Activated CD4-positive, alpha-beta memory T cell treated with anti-CD3 and anti-CD28 coated beads, Interleukin-2, amount 10 ng/mL, durations not matched to agents 7 days and 5 days (primary cell): Measurements from ENCODE around the gene LZTR1. TPM values are rescaled to one million over a fixed set of nuclear protein-coding genes. Genes with fewer than 3 reads are reported as not detected.
A peak's percentile ranks its signal among the peaks of the same experiment; 100 is the strongest.

ENCODE experiments used
- CTCF ChIA-PET: fragments of 350-600 bp; sonication (Branson Sonifier 250); formaldehyde crosslinking; loops from one replicate; lab custom pipeline; 2021; ENCODE audit warnings: antibody characterized with exemption, inconsistent platforms; lab: Charles Lee
- POLR2A ChIA-PET: fragments of 350-600 bp; sonication (Branson Sonifier 250); formaldehyde crosslinking; loops from one replicate; lab custom pipeline; 2021; ENCODE audit warnings: antibody characterized with exemption; lab: Charles Lee
- DNase-seq: peaks from one replicate; pipeline ENCODE4 v3.0.0-alpha.2; 2020
- H3K27ac Mint-ChIP-seq: one replicate; pipeline ENCODE4 v1.8.0; 2021; ENCODE audit warnings: mild to moderate bottlenecking, mixed read lengths
- H3K27me3 Mint-ChIP-seq: one replicate; pipeline ENCODE4 v1.8.0; 2021; ENCODE audit warnings: mixed read lengths
- H3K36me3 Mint-ChIP-seq: one replicate; pipeline ENCODE4 v1.8.0; 2021; ENCODE audit warnings: low read depth, mixed read lengths
- H3K4me1 Mint-ChIP-seq: one replicate; pipeline ENCODE4 v1.8.0; 2021; ENCODE audit warnings: mixed read lengths
- H3K4me3 Mint-ChIP-seq: one replicate; pipeline ENCODE4 v1.8.0; 2021; ENCODE audit warnings: mild to moderate bottlenecking, mixed read lengths
- H3K9me3 Mint-ChIP-seq: one replicate; pipeline ENCODE4 v1.8.0; 2021; ENCODE audit warnings: mixed read lengths
- total RNA-seq, 2 experiments: library from RNA; stranded (reverse); gene quantifications; one replicate each; pipeline ENCODE4 v1.2.3, GENCODE V29; 2021

The LZTR1 gene
- total RNA-seq, 2 experiments from 2014 or later = 53.3 to 60.3 TPM

DNA sequence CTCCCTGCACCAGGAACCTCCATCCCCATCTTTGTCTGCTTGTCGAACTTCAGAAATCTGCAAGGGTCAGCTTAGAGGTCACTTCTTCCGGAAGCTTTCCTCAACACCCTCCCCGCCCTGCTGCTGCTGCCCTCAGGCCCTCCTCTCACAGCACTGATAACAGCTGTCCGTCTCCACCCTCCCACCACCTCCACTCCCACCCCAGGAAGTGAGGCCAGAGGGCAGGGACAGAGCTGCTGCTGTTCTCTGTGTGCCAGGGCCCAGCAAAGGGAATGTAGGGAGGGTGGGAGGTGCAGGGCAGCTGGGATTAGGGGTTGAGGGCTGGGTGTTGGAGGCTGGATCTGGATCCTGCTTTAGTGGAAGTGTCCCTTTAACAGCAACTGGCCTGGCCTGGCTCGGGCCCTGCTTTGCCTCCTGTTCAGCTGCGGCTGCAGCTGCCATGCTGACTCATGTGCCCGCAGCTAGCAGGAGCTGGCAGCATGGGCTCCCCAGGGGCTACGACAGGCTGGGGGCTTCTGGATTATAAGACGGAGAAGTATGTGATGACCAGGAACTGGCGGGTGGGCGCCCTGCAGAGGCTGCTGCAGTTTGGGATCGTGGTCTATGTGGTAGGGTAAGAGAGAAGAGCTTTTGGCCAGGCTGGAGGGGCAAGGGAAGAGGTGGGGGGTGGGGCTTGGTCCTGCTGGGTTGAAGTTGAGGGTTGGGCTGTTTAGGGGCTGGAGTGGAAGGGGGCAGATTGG lies 32.8 kb downstream of the LZTR1 start, which contains the start of gene P2RX6:
P2RX6 (plus strand) TSS at position 440 of the 740 bp plus-strand sequence; CDS start at position 450, 10 bp downstream.
- CTCF ChIA-PET = no interaction called here
- H3K27ac Mint-ChIP-seq = no peak within 1 kb of the TSS

DNA sequence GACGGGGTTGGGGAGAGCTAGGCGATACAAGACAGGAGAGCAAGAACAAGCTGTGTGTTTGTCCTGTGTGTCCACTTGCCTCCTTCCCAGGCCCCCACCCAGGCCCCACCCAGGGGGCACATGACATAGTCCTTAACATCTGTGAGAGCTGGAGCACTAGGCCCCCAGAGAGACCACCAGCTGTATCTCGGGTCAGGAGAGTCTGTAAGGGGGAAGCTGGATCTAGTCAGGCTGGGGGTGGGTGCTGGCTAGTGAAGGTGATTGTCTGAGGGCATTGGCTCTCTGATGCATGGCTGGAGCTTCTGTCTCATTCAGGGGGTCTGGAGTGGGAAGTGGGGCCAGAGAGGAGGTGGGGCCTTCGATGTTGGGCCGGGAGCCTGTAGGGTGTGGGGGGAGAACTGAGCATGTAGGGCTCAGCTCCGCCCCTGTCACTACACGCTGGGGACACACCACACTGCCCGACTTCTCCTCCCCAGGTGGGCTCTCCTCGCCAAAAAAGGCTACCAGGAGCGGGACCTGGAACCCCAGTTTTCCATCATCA lies 33.4 kb downstream of the LZTR1 start:
- no peak for DNase-seq
- ChIA-PET POLR2A (interaction anchor here (1.2 to 2.1 kb wide), 2 partner anchors 14 to 33 kb away, joined by 5 to 8 read pairs; partner anchors contain the start of genes LZTR1 and THAP7), CTCF (no interaction called here)
- H3K4me3 Mint-ChIP-seq = no peak overlapping the region
- H3K36me3 Mint-ChIP-seq = no peaks in the 10 kb centered on the region
- no peak overlapping the region for H3K27ac Mint-ChIP-seq
- no peaks in the 10 kb centered on the region for H3K9me3 Mint-ChIP-seq
- peaks cover 15% of the 10 kb centered on the region for H3K4me1 Mint-ChIP-seq
- peaks cover 5% of the 10 kb centered on the region for H3K27me3 Mint-ChIP-seq

More for the DNA sequence above, 32.8 kb downstream of the LZTR1 start, which contains the start of gene P2RX6:
- Mint-ChIP-seq H3K36me3 (no peaks in the 10 kb centered on the region), H3K4me3 (peak within 1 kb of the TSS; percentile 71), H3K27me3 (peaks cover 5% of the 10 kb centered on the region), H3K9me3 (no peaks in the 10 kb centered on the region), H3K4me1 (peaks cover 15% of the 10 kb centered on the region)
- POLR2A ChIA-PET = interaction anchor here (1.2 to 2.1 kb wide), 2 partner anchors 13 to 32 kb away, joined by 5 to 8 read pairs; partner anchors contain the start of genes LZTR1 and THAP7
- no peak for DNase-seq

DNA sequence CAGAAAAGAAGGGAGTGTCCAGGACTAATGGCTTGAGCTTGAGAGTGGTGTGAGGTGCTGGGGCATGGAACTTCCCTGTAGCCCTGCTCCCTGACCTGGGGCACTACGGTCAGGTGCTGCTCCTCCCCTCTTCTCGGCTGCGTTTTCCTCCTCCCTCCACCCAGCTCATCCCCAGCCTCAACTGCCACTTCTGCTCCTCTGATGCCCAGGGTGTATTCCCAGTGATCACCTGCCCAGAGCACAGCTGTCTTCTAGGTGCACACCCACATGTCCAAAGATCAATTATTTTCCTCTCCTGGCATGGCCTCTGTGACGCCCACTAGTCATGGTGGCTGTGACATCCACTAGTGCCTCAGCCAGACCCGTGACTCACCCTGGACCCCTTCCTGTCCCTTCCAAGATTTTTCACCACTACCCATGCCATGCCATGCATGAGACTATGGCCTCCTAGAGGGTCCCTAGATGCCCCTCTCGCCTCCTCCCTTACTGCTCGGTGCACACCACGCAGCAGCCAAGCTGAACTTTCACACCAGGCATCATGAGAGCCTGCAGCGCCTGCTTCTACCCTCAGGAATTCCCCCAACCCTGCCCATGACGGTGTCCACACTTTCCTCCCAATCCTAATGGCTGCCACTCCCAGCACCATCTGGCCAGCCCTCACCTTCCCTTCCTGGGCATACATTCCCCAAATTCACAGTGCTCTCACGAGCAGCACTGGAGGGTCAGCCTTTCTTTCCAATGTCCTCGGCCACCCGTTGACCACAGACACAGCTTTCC lies 34.7 kb downstream of the LZTR1 start:
- CTCF ChIA-PET = interaction anchor here (0.7 kb wide), 1 partner anchor 54 kb away, joined by 3 read pairs; no protein-coding TSS in a partner anchor
- no peak overlapping the region for H3K27ac Mint-ChIP-seq
- peaks cover 5% of the 10 kb centered on the region for H3K27me3 Mint-ChIP-seq

DNA sequence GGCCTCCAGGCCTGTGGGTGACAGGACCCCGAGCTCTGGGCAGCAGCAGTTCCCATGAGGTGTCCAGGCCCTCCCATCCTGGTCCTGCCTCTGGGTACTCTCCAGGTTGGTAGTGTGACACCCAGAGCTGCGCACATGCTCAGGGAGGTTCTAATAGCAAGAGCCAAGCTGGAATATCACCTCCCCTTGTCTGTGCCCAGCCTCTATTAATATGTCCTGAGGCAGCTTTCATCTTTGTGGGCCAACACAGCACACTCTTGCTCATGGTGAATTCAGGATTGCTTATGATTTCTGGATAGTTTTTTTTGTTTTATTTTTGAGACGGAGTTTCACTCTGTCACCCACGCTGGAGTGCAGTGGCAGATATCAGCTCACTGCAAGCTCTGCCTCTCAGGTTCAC lies 36.2 kb downstream of the LZTR1 start:
- CTCF ChIA-PET = no interaction called here
- DNase-seq = no peak
- H3K36me3 Mint-ChIP-seq = no peaks in the 10 kb centered on the region
- peaks cover 5% of the 10 kb centered on the region for H3K27me3 Mint-ChIP-seq
- POLR2A ChIA-PET = interaction anchor here (1.9 kb wide), 1 partner anchor 16 kb away, joined by 5 read pairs; the partner anchor contains the start of gene THAP7
- no peak overlapping the region for H3K4me3 Mint-ChIP-seq
- peaks cover 15% of the 10 kb centered on the region for H3K4me1 Mint-ChIP-seq
- H3K27ac Mint-ChIP-seq = no peak overlapping the region
- H3K9me3 Mint-ChIP-seq = no peaks in the 10 kb centered on the region

More for the DNA sequence above, 34.7 kb downstream of the LZTR1 start:
- H3K9me3 Mint-ChIP-seq = no peaks in the 10 kb centered on the region
- no peak overlapping the region for H3K4me3 Mint-ChIP-seq
- peaks cover 15% of the 10 kb centered on the region for H3K4me1 Mint-ChIP-seq
- no peaks in the 10 kb centered on the region for H3K36me3 Mint-ChIP-seq
- no peak for DNase-seq
- POLR2A ChIA-PET = no interaction called here

- CTCF ChIA-PET = interaction anchor here (0.6 to 1.3 kb wide), 6 partner anchors 14 to 268 kb away, joined by 3 to 5 read pairs (median 4); no protein-coding TSS in a partner anchor
- POLR2A ChIA-PET = interaction anchor here (0.9 to 1.2 kb wide), 2 partner anchors 11 to 18 kb away, joined by 3 to 6 read pairs; partner anchors contain the start of gene THAP7
- Mint-ChIP-seq H3K9me3 (no peaks in the 10 kb centered on the region), H3K36me3 (no peaks in the 10 kb centered on the region), H3K27ac (no peak overlapping the region), H3K4me1 (peaks cover 12% of the 10 kb centered on the region), H3K4me3 (no peak overlapping the region), H3K27me3 (peaks cover 5% of the 10 kb centered on the region)
- DNase-seq = no peak
These were observed 38.8 kb downstream of the LZTR1 start for GRCh38 chr22:21020802-21021429.

GRCh38 chr22:21022507-21022906 lies 40.4 kb downstream of the LZTR1 start:
- Mint-ChIP-seq H3K27me3 (no peaks in the 10 kb centered on the region), H3K9me3 (no peaks in the 10 kb centered on the region), H3K4me1 (peaks cover 11% of the 10 kb centered on the region), H3K36me3 (no peaks in the 10 kb centered on the region), H3K4me3 (no peak overlapping the region), H3K27ac (no peak overlapping the region)
- CTCF ChIA-PET = no interaction called here
- POLR2A ChIA-PET = no interaction called here
- DNase-seq = no peak

GRCh38 chr22:21022955-21023614 lies 41.0 kb downstream of the LZTR1 start:
- H3K27me3 Mint-ChIP-seq = no peaks in the 10 kb centered on the region
- no peak for DNase-seq
- H3K9me3 Mint-ChIP-seq = no peaks in the 10 kb centered on the region
- CTCF ChIA-PET = no interaction called here
- no peaks in the 10 kb centered on the region for H3K36me3 Mint-ChIP-seq
- no peak overlapping the region for H3K27ac Mint-ChIP-seq
- H3K4me3 Mint-ChIP-seq = no peak overlapping the region
- H3K4me1 Mint-ChIP-seq = peaks cover 11% of the 10 kb centered on the region
- POLR2A ChIA-PET = no interaction called here

DNA sequence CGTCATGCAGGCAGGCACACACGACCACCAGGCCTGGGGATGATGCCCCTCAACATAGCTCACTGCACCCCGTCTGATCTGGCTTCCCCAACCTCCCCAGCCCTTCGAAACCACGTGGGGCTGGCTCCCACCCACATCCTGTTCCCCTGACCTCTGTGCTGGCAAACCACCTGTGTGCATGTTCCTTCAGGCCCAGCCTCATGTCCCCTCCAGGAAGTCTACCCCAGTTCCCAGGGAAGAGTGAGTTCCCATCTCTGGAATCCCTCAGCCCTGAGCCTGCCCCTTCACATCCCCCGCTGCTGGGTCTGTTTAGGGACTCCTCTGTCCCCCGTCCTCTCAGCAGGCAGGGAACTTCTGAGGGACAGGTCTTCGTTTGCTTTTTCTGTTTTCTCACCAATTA lies 43.2 kb downstream of the LZTR1 start:
- H3K36me3 Mint-ChIP-seq = no peaks in the 10 kb centered on the region
- no peak overlapping the region for H3K4me3 Mint-ChIP-seq
- H3K4me1 Mint-ChIP-seq = peaks cover 11% of the 10 kb centered on the region
- ChIA-PET POLR2A (no interaction called here), CTCF (no interaction called here)
- no peaks in the 10 kb centered on the region for H3K9me3 Mint-ChIP-seq
- no peak overlapping the region for H3K27ac Mint-ChIP-seq
- peaks cover 6% of the 10 kb centered on the region for H3K27me3 Mint-ChIP-seq
- DNase-seq = peak; percentile 51

GRCh38 chr22:21025763-21026755 lies 44.0 kb downstream of the LZTR1 start:
- DNase-seq = no peak
- Mint-ChIP-seq H3K9me3 (no peaks in the 10 kb centered on the region), H3K36me3 (no peaks in the 10 kb centered on the region), H3K27ac (no peak overlapping the region), H3K27me3 (peaks cover 12% of the 10 kb centered on the region), H3K4me1 (peaks cover 11% of the 10 kb centered on the region), H3K4me3 (no peak overlapping the region)
- POLR2A ChIA-PET = no interaction called here
- CTCF ChIA-PET = no interaction called here

DNA sequence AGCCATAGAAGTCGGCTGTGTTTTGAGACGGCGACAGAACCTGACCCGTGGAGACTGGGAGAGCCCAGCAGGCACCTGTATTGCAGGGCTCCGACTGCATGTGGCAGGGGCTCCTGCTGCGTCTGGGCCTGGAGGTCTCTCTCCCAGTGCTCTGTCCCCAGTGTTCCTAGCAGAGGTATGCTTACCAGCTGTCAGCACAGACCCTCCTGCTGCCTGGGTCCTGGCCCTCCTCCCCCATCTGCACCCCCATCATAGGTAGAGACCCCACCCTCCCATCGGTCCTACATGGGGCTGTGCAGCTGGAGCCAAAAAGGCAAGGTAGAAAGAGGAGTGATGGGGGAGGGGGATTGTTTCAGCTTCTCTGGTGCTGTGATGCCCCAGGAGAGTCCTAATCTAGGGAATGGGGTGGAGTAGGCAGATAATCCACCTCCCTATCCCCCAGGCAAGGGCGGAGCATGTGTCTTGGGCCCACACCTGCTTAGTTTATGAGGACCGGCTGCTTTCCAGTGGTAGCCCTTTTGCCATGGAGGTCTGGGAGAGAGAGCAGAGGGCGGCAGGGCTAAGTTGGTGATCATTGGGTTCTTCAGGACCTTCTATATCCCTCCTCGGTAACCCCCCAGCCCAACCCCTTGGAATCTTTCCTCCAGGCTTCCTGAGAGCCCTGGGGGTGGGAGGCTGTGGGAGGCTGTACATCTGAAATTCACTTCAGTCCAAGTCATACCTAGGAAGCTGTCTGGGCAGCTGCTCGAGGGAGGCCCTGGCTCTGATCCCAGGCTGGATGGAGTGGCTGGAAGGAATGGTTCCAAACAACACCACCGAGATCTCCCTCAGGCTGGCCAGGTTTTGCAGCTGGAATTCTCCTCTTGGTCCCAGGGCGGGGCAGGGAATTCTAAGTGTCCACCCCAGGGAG lies 44.9 kb downstream of the LZTR1 start:
- Mint-ChIP-seq H3K27ac (no peak overlapping the region), H3K9me3 (no peaks in the 10 kb centered on the region), H3K27me3 (peaks cover 18% of the 10 kb centered on the region), H3K4me3 (no peak overlapping the region), H3K4me1 (peaks cover 11% of the 10 kb centered on the region), H3K36me3 (no peaks in the 10 kb centered on the region)
- POLR2A ChIA-PET = no interaction called here
- CTCF ChIA-PET = no interaction called here
- DNase-seq = no peak
